ENCODE results near the gene RTTN. TPM values are rescaled to one million over a fixed set of nuclear protein-coding genes. Genes with fewer than 3 reads are reported as not detected.

The RTTN gene
- total and polyA plus RNA-seq, 4 donors = 1.1 to 14.3 (median 8.8) TPM

GRCh38 chr18:70194227-70194890 lies 11.1 kb downstream of the RTTN start (continued):
- TF ChIP-seq, protein P1, sequence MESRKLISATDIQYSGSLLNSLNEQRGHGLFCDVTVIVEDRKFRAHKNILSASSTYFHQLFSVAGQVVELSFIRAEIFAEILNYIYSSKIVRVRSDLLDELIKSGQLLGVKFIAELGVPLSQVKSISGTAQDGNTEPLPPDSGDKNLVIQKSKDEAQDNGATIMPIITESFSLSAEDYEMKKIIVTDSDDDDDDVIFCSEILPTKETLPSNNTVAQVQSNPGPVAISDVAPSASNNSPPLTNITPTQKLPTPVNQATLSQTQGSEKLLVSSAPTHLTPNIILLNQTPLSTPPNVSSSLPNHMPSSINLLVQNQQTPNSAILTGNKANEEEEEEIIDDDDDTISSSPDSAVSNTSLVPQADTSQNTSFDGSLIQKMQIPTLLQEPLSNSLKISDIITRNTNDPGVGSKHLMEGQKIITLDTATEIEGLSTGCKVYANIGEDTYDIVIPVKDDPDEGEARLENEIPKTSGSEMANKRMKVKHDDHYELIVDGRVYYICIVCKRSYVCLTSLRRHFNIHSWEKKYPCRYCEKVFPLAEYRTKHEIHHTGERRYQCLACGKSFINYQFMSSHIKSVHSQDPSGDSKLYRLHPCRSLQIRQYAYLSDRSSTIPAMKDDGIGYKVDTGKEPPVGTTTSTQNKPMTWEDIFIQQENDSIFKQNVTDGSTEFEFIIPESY (IDR thresholded peaks at IDR 0.05) = no peak
- TF ChIP-seq TAF1 (conservative IDR thresholded peaks at IDR 0.05) (no peak), RXRA (IDR thresholded peaks at IDR 0.05) (no peak)

DNA sequence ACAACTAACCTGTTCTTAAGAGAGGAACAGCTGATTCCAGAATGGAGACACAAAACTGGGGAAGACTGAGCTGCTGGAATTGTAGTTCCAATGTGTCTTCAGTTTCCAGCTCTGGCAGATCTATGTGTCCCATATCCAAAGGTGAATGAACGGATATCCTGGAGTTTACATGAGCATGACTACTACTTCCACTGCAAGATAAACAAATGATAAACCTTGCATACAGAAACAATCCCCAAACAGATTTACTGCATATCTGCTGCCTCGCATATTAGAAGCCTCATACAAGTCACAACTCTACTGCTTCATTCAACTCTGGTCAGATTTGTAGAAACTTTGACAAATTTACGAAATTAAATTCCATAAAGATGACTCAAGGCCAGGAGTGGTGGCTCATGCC lies 15.0 kb downstream of the RTTN start:
- Histone ChIP-seq H3K27me3 (ENCODE audit: control insufficient read depth in 4 of 4, insufficient read depth in 4 of 4, low read length in 3 of 4) (no peaks in the 10 kb centered on the region), H3K27ac (ENCODE audit: low read depth in 1 of 2, low read length in 2 of 2) (no peak overlapping the region), H3K9me3 (ENCODE audit: control insufficient read depth in 4 of 4, low read length in 3 of 4) (no peaks in the 10 kb centered on the region), H3K9ac (ENCODE audit: low read depth in 1 of 2, low read length in 2 of 2) (no peak overlapping the region), H3K36me3 (ENCODE audit: control insufficient read depth in 4 of 4, insufficient read depth in 3 of 4, low read depth in 1 of 4, low read length in 3 of 4) (peaks cover 0 to 8% (median 6%) of the 10 kb centered on the region in 4 donors), H3K4me1 (ENCODE audit: control insufficient read depth in 4 of 4, insufficient read depth in 4 of 4, low read length in 3 of 4) (no peaks in the 10 kb centered on the region), H3K4me3 (ENCODE audit: low read depth in 1 of 3, low read length in 3 of 3) (no peak overlapping the region)
- 70% methylated on average over 3 of the region's 3 CpGs for WGBS
- no peak for DNase-seq (ENCODE audit: low spot score)
- TF ChIP-seq RXRA (IDR thresholded peaks at IDR 0.05) = peak; percentile 18 to 34
- no peak for TF ChIP-seq CTCF (IDR thresholded peaks at IDR 0.05; ENCODE audit: low read depth, low read length, missing input control)
- no peak for TF ChIP-seq SP1 (IDR thresholded peaks at IDR 0.05)
- no peak for TF ChIP-seq YY1 (IDR thresholded peaks at IDR 0.05)
- no peak for TF ChIP-seq JUND (IDR thresholded peaks at IDR 0.05)
- TF ChIP-seq TAF1 (conservative IDR thresholded peaks at IDR 0.05) = no peak
- TF ChIP-seq GABPA (IDR thresholded peaks at IDR 0.05 in 1 of 2, conservative IDR thresholded peaks at IDR 0.05 in 1 of 2) = no peak
- no peak for TF ChIP-seq HNF4G (IDR thresholded peaks at IDR 0.05)
- no peak for TF ChIP-seq MAX (IDR thresholded peaks at IDR 0.05)
- no peak for TF ChIP-seq NR2F2 (IDR thresholded peaks at IDR 0.05)
- no peak for TF ChIP-seq FOXA2 (IDR thresholded peaks at IDR 0.05)
- TF ChIP-seq, protein P1 (IDR thresholded peaks at IDR 0.05) = no peak
- TF ChIP-seq, protein P2, sequence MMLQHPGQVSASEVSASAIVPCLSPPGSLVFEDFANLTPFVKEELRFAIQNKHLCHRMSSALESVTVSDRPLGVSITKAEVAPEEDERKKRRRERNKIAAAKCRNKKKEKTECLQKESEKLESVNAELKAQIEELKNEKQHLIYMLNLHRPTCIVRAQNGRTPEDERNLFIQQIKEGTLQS (IDR thresholded peaks at IDR 0.05) = no peak
- no peak for TF ChIP-seq REST (IDR thresholded peaks at IDR 0.05)
- TF ChIP-seq EGR1 (IDR thresholded peaks at IDR 0.05; ENCODE audit: low read depth in 2 of 2) = no peak
- TF ChIP-seq HNF4A (conservative IDR thresholded peaks at IDR 0.05) = peak in 1 of 2 donors; percentile 20
- TF ChIP-seq RAD21 (IDR thresholded peaks at IDR 0.05) = peak in 1 of 2 donors; percentile 28
- TF ChIP-seq FOXA1 (IDR thresholded peaks at IDR 0.05) = no peak
